HepG2 (cell line): Measurements from ENCODE around the gene AMELY.

Experiments used
- ELF4 ChIP-seq: sonication (generic); formaldehyde crosslinking; IDR thresholded peaks from 2 replicates; pipeline ENCODE4 v1.5.0; 2020; ENCODE audit warnings: missing genetic modification reagents, mild to moderate bottlenecking, moderate library complexity, borderline replicate concordance
- HNF4G ChIP-seq, 2 experiments: sonication (generic) in 1 of 2; formaldehyde crosslinking in 1 of 2; IDR thresholded peaks; 2 replicates each; pipeline versions ENCODE4 v1.4.0 to v1.6.1; 2011 to 2020; ENCODE audit warnings: borderline replicate concordance in 2 of 2, low read depth in 2 of 2, mild to moderate bottlenecking in 2 of 2, low read length in 1 of 2, missing genetic modification reagents in 1 of 2, moderate library complexity in 1 of 2
- KDM5B ChIP-seq: sonication (generic); formaldehyde crosslinking; IDR thresholded peaks from 2 replicates; pipeline ENCODE4 v1.4.0; 2020; ENCODE audit warnings: missing genetic modification reagents, mild to moderate bottlenecking, borderline replicate concordance
- NCOA2 ChIP-seq: sonication (generic); formaldehyde crosslinking; IDR thresholded peaks from 2 replicates; pipeline ENCODE4 v1.8.0; 2022; ENCODE audit warnings: inconsistent platforms
- NR1H2 ChIP-seq: sonication (generic); formaldehyde crosslinking; IDR thresholded peaks from 2 replicates; pipeline ENCODE4 v1.8.1; 2022; ENCODE audit warnings: low read depth, missing genetic modification reagents, borderline replicate concordance
- RAD21 ChIP-seq: fragments of 450-650 bp; formaldehyde crosslinking; IDR thresholded peaks from 2 replicates; pipeline ENCODE4 v1.5.0; 2020; ENCODE audit warnings: mild to moderate bottlenecking
- RFX5 ChIP-seq: IDR thresholded peaks from 2 replicates; pipeline ENCODE4 v1.6.1; 2011; ENCODE audit warnings: low read depth, low read length, improper control_type of control experiment

GRCh38 chrY:6894496-6894895, 17.1 kb downstream of the AMELY start:
- TF ChIP-seq HNF4G (IDR thresholded peaks at IDR 0.05; ENCODE audit: borderline replicate concordance, low read depth, low read length) (no peak), HNF4G (CRISPR knock-in tag; IDR thresholded peaks at IDR 0.05; ENCODE audit: borderline replicate concordance, low read depth) (no peak), RAD21 (no peak), KDM5B (CRISPR knock-in tag) (no peak), ELF4 (CRISPR knock-in tag) (no peak), NR1H2 (no peak), NCOA2 (no peak), RFX5 (no peak)
